Daoy (cell line): ENCODE measurements around the gene COPG2. TPM values are rescaled to one million over a fixed set of nuclear protein-coding genes. Genes with fewer than 3 reads are reported as not detected.
"Not testable (repeated sequence)": the region's sequence is repeated elsewhere in the genome, so short reads cannot be mapped to it uniquely, and the experiment has no call there.

ENCODE experiments used
- DNase-seq: peaks from one replicate; pipeline ENCODE4 v3.0.0-alpha.2; 2015; ENCODE audit warnings: low read depth
- total RNA-seq: library from RNA; depleted of rRNA; stranded (reverse); fragments of >200 nt; shearing (Covaris generic); gene quantifications from 2 replicates; pipeline ENCODE4 v1.2.3, GENCODE V29; 2014

Gene COPG2
- total RNA-seq, 1 experiment from 2014 or later = 57.5 TPM

DNA sequence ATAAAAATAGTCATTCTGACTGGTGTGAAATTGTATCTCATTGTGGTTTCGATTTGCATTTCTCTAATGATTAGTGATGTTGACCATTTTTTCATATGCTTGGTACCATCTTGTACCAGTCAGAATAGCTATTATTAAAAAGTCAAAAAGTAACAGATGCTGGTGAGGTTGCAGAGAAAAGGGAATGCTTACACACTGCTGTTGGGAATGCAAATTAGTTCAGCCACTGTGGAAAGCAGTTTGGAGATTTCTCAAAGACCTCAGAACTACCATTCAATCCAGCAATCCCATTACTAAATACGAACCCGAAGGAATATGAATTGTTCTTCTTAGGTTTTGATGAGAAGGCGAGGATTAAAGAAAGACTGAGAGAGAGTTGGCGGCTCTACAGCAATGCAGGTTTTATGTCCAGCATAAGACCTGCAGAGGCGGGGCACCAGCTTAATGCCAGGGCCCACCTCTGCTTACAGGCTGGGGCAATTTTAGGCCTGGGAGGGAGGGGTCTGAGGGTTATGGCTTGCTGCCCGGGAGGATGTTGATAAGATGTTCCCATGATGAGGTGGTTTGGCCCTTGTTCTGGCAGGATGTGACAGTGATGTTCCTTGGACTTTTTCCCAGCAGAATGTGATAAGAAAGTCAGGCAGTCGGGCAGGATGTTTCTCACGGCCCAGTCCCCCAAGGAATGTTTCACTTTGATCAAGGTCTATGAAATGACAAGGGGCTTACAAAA is 102.2 kb downstream of the COPG2 start:
- peak; percentile 71 for DNase-seq

GRCh38 chr7:130560972-130561371 is 107.6 kb downstream of the COPG2 start:
- peak; percentile 29 for DNase-seq

DNA sequence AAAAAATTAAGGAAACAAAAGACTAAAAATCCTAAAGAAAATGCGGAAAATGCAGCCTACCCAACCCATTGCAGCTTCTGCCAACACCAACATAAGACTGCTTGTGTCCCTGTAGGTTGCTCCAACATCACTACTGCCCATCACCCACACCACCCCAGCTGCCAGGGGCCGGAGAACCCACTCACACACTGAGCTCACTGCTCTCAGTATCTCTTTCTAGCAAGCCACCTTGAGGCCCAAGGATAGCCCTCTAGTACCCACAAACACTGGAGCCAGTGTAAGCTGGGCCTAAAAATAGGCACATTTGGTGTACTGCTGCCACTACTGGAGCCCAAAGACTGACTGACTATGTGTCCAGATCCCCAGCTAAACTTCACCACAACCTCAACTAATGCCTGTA is 109.4 kb downstream of the COPG2 start:
- no peak for DNase-seq

DNA sequence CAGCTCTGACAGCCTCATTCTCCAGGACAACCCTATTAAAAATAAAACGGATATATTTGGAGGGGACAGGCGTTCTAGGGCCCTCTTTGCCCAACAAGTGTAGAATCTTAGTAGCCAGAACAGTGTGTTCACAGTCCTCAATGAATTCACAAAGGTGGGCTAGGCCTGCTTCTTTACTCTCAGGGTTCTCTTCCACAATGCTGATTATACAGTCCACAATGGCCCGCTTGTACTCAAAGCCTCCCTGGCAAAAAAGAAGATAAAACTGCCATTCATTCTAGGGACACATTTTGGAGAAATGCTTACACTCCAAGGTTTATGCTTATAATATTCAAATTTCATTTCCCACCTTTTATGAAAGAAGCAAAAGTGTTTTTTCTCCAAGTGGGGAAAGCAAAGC is 114.1 kb downstream of the COPG2 start:
- DNase-seq = no peak

- no peak for DNase-seq
Observed at GRCh38 chr7:130553398-130554029, 115.0 kb downstream of the COPG2 start.

DNA sequence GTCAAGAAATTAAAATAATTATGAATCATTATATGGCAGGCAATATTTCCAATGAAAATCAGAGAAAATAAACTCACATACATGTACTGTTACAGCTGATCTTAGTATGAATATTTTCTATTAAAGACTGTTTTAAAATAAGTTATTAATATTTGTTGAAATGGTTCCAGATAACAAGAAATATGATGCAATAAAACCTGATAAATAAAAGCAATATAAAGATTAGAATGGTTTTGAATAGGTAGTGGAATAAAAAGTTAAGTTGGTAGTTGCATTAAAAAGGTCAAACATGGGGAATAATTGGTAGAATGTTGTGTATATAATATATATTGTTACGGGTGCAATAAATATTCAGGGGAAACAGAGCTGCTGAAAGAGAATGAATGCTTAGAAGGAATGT is 124.2 kb downstream of the COPG2 start:
- no peak for DNase-seq

DNA sequence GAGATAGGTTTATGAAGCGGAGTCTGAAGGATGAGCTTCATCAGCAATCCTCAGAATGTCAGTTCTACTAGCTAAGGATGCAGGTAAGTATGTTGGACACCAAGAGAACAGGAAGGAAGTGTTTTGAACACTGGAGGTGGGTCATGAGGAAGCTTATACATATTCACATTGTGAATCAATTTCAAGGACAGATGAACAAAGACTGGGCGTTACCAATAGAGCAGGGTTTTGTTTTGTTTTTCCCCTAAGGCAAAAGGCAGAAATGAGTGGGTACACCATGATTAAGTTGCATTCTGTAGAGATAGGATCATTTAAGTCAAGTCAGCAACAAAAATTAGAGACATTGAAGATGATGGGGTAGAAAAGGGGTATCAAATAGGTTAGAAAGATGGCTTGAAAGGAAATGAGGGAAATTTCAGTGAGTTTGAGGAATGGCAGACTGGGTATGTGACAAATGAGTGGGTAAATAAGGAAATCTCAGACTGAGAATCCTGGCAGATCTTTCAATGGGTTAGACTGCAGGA is 125.0 kb downstream of the COPG2 start:
- no peak for DNase-seq

DNA sequence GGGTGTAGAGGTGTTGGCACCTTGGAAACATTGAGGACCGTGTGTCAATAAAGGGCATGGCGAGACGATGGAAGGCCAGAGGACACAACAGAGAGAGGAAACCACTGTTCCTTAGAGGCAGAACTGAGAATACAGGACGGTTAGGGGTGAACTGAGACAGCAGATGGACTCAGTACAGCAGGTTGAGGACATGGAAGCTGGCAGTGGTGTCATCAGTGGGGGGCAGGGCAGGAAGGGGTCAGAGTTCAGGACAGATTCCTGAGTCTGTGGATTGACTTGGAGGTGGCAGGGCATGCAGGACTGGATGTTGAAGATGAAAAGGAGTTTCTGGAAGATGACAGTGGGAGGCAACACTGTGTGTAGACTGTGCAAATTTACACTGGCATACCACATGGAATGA is 126.3 kb downstream of the COPG2 start:
- DNase-seq = not testable (repeated sequence)

DNA sequence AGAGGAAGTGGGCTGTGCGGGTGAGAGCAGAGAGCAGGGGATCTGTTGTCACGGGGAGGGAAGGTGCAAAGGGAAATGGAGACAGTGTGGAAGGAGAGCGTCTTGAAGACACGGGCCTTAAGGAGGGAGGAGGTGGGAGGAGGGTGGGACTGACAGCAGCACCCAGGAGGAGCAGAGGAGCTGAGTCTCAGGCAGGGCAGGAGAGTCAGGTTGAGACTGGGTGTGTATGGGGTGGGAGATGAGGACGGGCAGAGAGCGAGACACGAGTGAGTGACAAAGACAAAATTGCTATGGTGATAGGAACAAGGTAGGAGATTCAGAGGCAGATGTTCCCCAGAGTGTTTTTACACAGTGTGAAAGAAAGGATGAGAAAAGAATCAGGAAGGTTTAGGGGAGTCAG is 127.3 kb downstream of the COPG2 start:
- DNase-seq = not testable (repeated sequence)

DNA sequence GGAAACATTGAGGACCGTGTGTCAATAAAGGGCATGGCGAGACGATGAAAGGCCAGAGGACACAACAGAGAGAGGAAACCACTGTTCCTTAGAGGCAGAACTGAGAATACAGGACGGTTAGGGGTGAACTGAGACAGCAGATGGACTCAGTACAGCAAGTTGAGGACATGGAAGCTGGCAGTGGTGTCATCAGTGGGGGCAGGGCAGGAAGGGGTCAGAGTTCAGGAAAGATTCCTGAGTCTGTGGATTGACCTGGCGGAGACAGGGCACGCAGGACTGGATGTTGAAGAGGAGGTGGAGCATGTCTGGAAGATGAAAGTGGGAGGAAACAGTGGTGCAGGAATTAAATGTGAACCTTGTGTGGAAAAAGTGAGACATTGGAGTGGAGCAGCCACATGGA is 130.7 kb downstream of the COPG2 start:
- DNase-seq = not testable (repeated sequence)

DNA sequence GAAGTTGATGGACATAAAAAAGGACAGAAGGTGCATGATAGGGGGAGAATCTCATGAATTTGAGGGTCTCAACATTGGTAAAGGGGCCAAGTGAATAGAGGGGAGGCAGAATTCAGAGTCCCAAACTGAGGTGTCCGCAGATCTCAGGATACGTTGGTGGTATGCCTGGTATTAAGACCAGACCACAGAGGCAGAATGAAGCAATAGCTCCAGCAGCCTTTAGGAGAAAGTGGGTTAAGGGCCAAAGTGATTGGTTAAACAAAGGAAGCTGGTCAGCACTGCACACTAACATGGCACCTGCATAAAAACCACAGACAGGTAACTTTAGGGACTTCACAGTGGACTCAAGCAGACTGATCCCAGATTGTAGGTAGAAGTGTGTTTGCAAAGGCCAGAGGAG is 139.1 kb downstream of the COPG2 start:
- DNase-seq = no peak

DNA sequence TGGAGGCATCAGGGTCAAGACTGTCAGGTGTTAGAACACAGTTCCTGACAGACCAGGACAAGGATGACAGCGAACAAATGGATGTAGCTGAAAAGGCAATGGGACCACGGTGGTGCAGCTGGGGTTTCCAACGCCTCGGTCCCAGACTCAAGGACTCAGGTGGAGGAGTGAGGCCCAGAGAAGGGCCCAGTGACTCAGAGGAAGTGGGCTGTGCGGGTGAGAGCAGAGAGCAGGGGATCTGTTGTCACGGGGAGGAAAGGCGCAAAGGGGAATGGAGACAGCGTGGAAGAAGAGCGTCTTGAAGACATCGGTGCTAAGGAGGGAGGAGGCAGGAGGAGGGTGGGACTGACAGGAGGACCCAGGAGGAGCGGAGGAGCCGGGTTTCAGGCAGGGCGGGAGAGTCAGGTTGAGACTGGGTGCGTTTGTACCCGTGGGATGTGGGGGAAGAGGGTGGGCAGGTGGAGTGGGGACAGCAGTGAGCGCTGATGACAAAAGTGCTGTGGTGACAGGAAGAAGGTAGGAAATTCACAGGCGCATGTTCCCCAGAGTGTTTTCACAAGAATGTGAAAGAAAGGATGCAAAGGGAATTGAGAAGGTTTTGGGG is 140.7 kb downstream of the COPG2 start:
- DNase-seq = not testable (repeated sequence)

GRCh38 chr7:130524628-130525027 is 143.9 kb downstream of the COPG2 start:
- DNase-seq = no peak

- not testable (repeated sequence) for DNase-seq
Observed at GRCh38 chr7:130523519-130524125, 144.9 kb downstream of the COPG2 start.

DNA sequence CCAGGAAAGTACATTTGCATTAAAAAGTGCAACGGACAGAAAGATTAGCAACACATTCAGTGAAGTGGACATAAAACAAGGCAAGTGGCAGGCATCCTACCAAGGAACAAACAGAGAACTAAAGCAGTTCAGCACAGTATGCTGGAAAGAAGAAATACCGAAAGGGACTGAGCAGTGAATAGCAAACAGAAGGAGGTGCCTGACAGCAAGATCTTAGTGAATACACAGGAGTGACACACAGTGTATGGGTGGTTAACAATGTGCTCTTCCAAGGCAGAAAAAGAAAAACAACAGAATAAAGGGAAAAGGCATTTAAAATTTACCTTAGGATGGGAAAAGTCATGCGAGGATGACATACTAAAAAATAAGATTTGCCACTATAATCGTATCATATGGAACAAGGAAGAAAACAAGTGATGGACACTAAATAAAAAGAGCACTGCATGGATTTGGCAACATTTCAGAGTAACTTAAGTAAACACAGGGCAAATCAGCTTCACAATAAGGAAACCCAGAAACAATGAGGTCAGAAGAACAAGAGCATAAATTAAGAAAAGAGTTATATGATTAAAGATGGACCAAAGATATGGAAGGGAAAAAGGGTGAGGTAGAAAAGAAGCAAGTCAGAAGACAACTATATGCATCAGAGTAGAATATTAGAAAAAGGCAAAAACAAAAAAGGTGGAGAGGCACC is 147.1 kb downstream of the COPG2 start:
- DNase-seq = no peak

GRCh38 chr7:130515315-130516040 is 153.1 kb downstream of the COPG2 start:
- no peak for DNase-seq

DNA sequence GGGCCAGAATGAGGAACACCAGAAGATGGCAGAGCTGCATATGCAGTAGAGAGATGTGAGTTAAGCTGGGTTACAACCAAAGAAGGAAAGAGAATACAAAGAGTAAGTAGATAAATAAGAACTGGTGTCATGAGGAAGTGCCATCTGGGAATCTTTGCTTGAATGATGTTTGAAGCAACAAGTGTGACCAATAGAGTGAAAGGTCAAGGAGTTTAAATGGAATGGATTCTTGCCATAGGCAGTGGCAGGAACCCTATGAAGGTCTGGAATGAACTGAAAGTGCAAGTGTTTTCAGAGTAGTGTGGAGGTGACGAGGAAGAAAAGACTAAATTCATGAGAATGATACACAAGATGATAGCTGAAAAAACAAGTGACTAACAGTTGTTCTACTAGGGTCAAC is 155.1 kb downstream of the COPG2 start:
- DNase-seq = no peak

GRCh38 chr7:130512038-130512437 is 156.5 kb downstream of the COPG2 start:
- DNase-seq = not testable (repeated sequence)

GRCh38 chr7:130506358-130506757 is 162.2 kb downstream of the COPG2 start:
- no peak for DNase-seq

DNA sequence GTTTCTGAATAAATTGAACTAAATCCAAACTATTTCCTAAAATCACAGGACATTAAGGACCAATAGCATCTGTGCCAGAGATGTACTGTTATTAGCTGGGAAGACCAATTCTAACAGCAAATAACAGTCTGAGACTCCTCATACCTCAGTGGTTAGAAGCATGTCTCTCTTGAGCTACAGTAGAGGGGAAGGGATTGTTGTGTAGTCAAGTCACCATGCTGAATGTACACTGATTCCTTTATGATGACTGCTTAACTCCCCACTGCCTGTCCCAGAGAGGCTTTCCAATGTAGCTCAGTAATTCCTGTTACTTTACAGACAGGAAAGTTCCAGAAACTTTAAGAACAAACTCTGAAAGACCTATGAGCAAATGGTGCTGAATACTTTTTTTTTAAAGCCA is 162.8 kb downstream of the COPG2 start:
- no peak for DNase-seq

- no peak for DNase-seq
Observed at GRCh38 chr7:130500910-130501309, 167.6 kb downstream of the COPG2 start.
